GM12875 (cell line): ENCODE measurements around the gene DUSP3.

ENCODE experiments used
- H3K4me3 ChIP-seq: one replicate; pipeline ENCODE4 v1.5.1; 2011; ENCODE audit warnings: low read depth, low read length, control low read depth
- CTCF ChIP-seq: IDR thresholded peaks from 2 replicates; pipeline ENCODE4 v1.5.1; 2011; ENCODE audit warnings: low read depth, mild to moderate bottlenecking, control low read depth, inconsistent platforms, low read length, moderate library complexity, borderline replicate concordance; ENCODE audit not compliant: insufficient read depth

DUSP3 gene

GRCh38 chr17:43779145-43780125 lies 658 bp upstream of the DUSP3 start:
- peak overlapping the region; percentile 40 for H3K4me3 ChIP-seq
- no peak for TF ChIP-seq CTCF

- no peak overlapping the region for H3K4me3 ChIP-seq
- TF ChIP-seq CTCF = no peak
Observed at GRCh38 chr17:43774304-43775250, 4.2 kb downstream of the DUSP3 start.

- H3K4me3 ChIP-seq = no peak overlapping the region
- TF ChIP-seq CTCF = no peak
Observed at GRCh38 chr17:43772877-43773648, 5.7 kb downstream of the DUSP3 start.

GRCh38 chr17:43771463-43771862 lies 7.3 kb downstream of the DUSP3 start:
- no peak for TF ChIP-seq CTCF
- H3K4me3 ChIP-seq = no peak overlapping the region

GRCh38 chr17:43770957-43771356 lies 7.8 kb downstream of the DUSP3 start:
- TF ChIP-seq CTCF = no peak
- H3K4me3 ChIP-seq = no peak overlapping the region

GRCh38 chr17:43769859-43770258 lies 8.9 kb downstream of the DUSP3 start:
- no peak overlapping the region for H3K4me3 ChIP-seq
- no peak for TF ChIP-seq CTCF
